Measurements from ENCODE around the gene PAGR1. TPM values are rescaled to one million over a fixed set of nuclear protein-coding genes. Genes with fewer than 3 reads are reported as not detected.

Gene PAGR1
- total and polyA plus RNA-seq, 2 of the 13 experiments (the other 11 are each of a cell fraction or from before 2014, with no cell fraction given), result 9.8 to 66.4 TPM

GRCh38 chr16:29811170-29811895 is 4.6 kb upstream of the PAGR1 start (continued):
- TF ChIP-seq MLXIP (CRISPR knock-in tag; IDR thresholded peaks at IDR 0.05; ENCODE audit: borderline replicate concordance) (no peak), STAG1 (CRISPR knock-in tag; IDR thresholded peaks at IDR 0.05) (peak; percentile 8; the same call in 1 of the 2 replicates), MAFK (conservative IDR thresholded peaks at IDR 0.05 in 1 of 2, IDR thresholded peaks at IDR 0.05 in 1 of 2; ENCODE audit: low read length in 2 of 2) (no peak), NFRKB (IDR thresholded peaks at IDR 0.05) (no peak), CBX5 (CRISPR knock-in tag; IDR thresholded peaks at IDR 0.05; ENCODE audit: borderline replicate concordance) (peak; percentile 58; the same call in 1 of the 2 replicates), BATF2 (CRISPR knock-in tag; IDR thresholded peaks at IDR 0.05) (no peak), RARA (CRISPR knock-in tag; IDR thresholded peaks at IDR 0.05) (no peak), LRRFIP1 (CRISPR knock-in tag; conservative IDR thresholded peaks at IDR 0.05) (no peak), ZNF839 (CRISPR knock-in tag; IDR thresholded peaks at IDR 0.05; ENCODE audit: borderline replicate concordance) (no peak), HHEX (CRISPR knock-in tag; IDR thresholded peaks at IDR 0.05) (no peak), YEATS2 (CRISPR knock-in tag; IDR thresholded peaks at IDR 0.05; ENCODE audit: borderline replicate concordance) (no peak), PRDM4 (CRISPR knock-in tag; IDR thresholded peaks at IDR 0.05; ENCODE audit: borderline replicate concordance) (no peak), NR2C2 (CRISPR knock-in tag; IDR thresholded peaks at IDR 0.05; ENCODE audit: borderline replicate concordance) (no peak; the same call in 1 of the 2 replicates), RFXAP (CRISPR knock-in tag; IDR thresholded peaks at IDR 0.05; ENCODE audit: borderline replicate concordance) (peak; percentile 75; the same call in 1 of the 2 replicates), ZFP41 (CRISPR knock-in tag; IDR thresholded peaks at IDR 0.05; ENCODE audit: borderline replicate concordance) (no peak), HNF4G (IDR thresholded peaks at IDR 0.05; ENCODE audit: borderline replicate concordance, low read depth, low read length) (no peak), HNF4G (CRISPR knock-in tag; IDR thresholded peaks at IDR 0.05; ENCODE audit: borderline replicate concordance, low read depth) (peak; percentile 74), ZNF205 (CRISPR knock-in tag; IDR thresholded peaks at IDR 0.05) (no peak), ZFP90 (CRISPR knock-in tag; IDR thresholded peaks at IDR 0.05; ENCODE audit: borderline replicate concordance) (0 out of 2 replicates have a peak, but pooled peaks have one; percentile 65), ZBTB25 (CRISPR knock-in tag; IDR thresholded peaks at IDR 0.05) (0 out of 2 replicates have a peak, but pooled peaks have one; percentile 53)

All from HepG2 (cell line).